GM18505 (cell line): ENCODE results near the gene LPIN1.
A peak's percentile ranks its signal among the peaks of the same experiment; 100 is the strongest.
"Not testable (repeated sequence)": the region's sequence is repeated elsewhere in the genome, so short reads cannot be mapped to it uniquely, and the experiment has no call there.

Experiments used
- ATAC-seq: cut with Tn5 transposase; IDR thresholded peaks from one replicate; pipeline ENCODE4 v1.9.1; 2021; ENCODE audit not compliant: unreplicated experiment
- POLR2A ChIP-seq: IDR thresholded peaks from 4 replicates; pipeline ENCODE4 v1.6.1; 2011; ENCODE audit warnings: borderline replicate concordance; ENCODE audit not compliant: insufficient read depth, insufficient read length; ENCODE audit errors: extremely low read depth

Gene LPIN1

GRCh38 chr2:11836647-11837219 lies 90.3 kb downstream of the LPIN1 start:
- no peak for ATAC-seq
- no peak for TF ChIP-seq POLR2A

GRCh38 chr2:11837875-11838734 lies 91.7 kb downstream of the LPIN1 start:
- TF ChIP-seq POLR2A, result no peak

GRCh38 chr2:11839916-11840315 lies 93.5 kb downstream of the LPIN1 start:
- no peak for TF ChIP-seq POLR2A
- no peak for ATAC-seq

More at GRCh38 chr2:11837875-11838734, 91.7 kb downstream of the LPIN1 start:
- ATAC-seq, result no peak

- no peak for TF ChIP-seq POLR2A
- ATAC-seq, result no peak
These were observed 95.9 kb downstream of the LPIN1 start for GRCh38 chr2:11842336-11842735.

- ATAC-seq, result not testable (repeated sequence)
These were observed 98.4 kb downstream of the LPIN1 start for GRCh38 chr2:11844798-11845197.

GRCh38 chr2:11847935-11848334 lies 101.5 kb downstream of the LPIN1 start:
- not testable (repeated sequence) for ATAC-seq

- TF ChIP-seq POLR2A, result no peak
- no peak for ATAC-seq
These were observed 103.7 kb downstream of the LPIN1 start for GRCh38 chr2:11850082-11850481.

- no peak for TF ChIP-seq POLR2A
- ATAC-seq, result no peak
These were observed 106.2 kb downstream of the LPIN1 start for GRCh38 chr2:11852526-11853196.

- no peak for ATAC-seq
- TF ChIP-seq POLR2A, result no peak
These were observed 106.8 kb downstream of the LPIN1 start for GRCh38 chr2:11853197-11853588.

GRCh38 chr2:11855064-11855760 lies 108.8 kb downstream of the LPIN1 start:
- ATAC-seq, result no peak
- no peak for TF ChIP-seq POLR2A

- TF ChIP-seq POLR2A, result no peak
These were observed 109.7 kb downstream of the LPIN1 start for GRCh38 chr2:11856095-11856494.

GRCh38 chr2:11858883-11859282 lies 112.5 kb downstream of the LPIN1 start:
- no peak for ATAC-seq
- TF ChIP-seq POLR2A, result no peak

More at GRCh38 chr2:11856095-11856494, 109.7 kb downstream of the LPIN1 start:
- ATAC-seq, result no peak

GRCh38 chr2:11859975-11860374 lies 113.5 kb downstream of the LPIN1 start:
- ATAC-seq, result not testable (repeated sequence)

GRCh38 chr2:11861044-11861443 lies 114.6 kb downstream of the LPIN1 start:
- TF ChIP-seq POLR2A, result no peak
- peak; percentile 36 for ATAC-seq

- TF ChIP-seq POLR2A, result no peak
- no peak for ATAC-seq
These were observed 115.6 kb downstream of the LPIN1 start for GRCh38 chr2:11862049-11862448.
